UCSD-AML1 (cell line): ENCODE results near the gene ACTN1.
A peak's percentile ranks its signal among the peaks of the same experiment; 100 is the strongest.
"Not testable (repeated sequence)": the region's sequence is repeated elsewhere in the genome, so short reads cannot be mapped to it uniquely, and the experiment has no call there.

Source experiments
- DNase-seq: peaks from one replicate; lab custom pipeline; 2025; ENCODE audit not compliant: unreplicated experiment; lab: John Stamatoyannopoulos, UW

ACTN1 gene

GRCh38 chr14:68986926-68987652 lies 8.0 kb upstream of the ACTN1 start:
- no peak for DNase-seq

DNA sequence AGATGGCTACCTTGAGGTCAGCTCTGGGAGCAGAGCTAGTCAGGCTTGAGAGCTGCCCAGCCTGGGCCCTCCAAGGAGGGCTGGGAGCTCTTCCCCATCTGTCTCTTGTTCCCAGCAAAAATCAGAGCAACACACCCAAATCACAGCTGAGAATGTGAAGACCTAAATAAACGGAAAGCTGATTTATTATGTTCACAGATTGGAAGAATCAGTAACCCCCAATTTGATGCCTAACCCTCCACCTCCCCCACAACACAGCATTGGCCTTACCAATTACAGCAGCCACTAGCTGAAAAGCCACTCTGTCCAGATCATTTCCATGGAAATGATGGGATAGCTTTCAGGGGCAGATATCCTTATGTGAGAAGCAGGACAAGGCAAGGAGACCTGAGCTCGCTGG lies 7.1 kb upstream of the ACTN1 start:
- DNase-seq, result no peak

DNA sequence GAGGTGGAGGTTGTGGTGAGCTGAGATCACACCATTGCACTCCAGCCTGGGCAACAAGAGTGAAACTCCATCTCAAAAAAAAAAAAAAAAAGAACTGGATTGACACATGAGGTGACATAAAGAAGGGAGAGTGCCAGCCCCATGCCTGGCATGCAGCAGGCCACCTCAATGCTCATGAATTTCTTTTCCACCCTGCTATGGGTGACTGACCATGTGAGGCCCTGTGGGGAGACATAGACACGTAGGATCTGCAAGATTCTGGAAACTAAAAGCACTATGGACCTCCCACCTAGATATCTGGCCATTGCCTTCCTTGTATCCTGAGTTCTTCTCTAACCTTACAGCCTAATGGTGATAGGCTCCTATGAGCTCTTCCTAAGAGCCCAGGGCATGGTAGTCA lies 5.6 kb upstream of the ACTN1 start:
- DNase-seq, result no peak

DNA sequence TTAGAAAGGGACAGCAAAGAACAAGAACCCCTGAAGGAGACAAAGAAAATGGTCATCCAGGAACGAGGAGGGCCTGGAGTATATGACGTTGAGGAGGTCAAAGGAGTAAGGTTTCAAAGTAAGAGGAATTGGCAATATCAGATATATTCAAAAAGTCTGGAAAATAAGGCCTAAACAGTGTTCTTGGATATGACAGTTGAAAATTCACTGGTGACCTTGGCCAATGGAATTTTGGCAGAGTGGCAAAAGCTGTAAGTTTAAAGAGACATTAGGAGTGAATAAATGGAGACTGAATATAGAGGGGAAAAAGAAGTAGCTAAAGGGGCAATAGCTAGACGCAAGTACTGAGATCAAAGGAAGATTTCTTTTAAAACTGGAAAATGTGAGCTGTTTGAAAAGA lies 4.1 kb upstream of the ACTN1 start:
- DNase-seq, result no peak

DNA sequence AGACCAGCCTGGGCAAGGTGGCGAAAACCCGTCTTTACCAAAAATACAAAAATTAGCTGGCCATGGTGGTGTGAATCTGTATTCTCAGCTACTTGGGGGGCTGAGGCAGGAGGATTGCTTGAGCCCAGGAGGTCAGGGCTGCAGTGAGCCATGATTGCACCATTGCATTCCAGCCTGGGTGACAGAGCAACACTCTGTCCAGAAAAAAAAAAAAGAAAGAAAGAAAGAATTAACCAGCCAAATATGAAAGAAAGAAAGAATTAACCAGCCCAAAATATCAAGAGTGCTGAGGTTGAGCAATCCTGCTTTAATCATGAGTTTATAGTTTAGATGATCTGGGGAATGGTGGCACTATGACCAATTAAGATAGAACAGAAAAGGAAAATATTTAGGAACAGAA lies 3.5 kb upstream of the ACTN1 start:
- DNase-seq, result no peak

GRCh38 chr14:68981539-68981976 lies 2.5 kb upstream of the ACTN1 start:
- DNase-seq, result no peak

DNA sequence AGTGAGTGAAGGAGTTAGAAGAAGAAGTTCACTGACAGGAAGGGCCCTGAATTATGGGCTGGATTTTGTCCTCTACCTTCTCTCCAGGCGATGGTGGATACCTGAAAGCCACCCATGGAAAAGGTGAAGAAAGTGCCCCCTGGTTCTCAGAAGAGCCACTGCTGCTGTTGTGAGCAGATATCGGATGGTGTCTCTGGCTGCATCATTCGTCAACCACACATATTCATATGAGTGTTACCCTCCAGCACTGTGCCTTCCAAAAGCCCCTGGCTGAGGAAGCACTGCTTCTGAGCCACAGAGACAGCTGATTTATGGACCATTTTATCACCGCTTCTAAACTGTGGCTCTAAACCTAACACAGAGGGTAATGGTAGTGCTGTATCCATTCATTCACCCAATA lies 2.0 kb upstream of the ACTN1 start:
- no peak for DNase-seq

DNA sequence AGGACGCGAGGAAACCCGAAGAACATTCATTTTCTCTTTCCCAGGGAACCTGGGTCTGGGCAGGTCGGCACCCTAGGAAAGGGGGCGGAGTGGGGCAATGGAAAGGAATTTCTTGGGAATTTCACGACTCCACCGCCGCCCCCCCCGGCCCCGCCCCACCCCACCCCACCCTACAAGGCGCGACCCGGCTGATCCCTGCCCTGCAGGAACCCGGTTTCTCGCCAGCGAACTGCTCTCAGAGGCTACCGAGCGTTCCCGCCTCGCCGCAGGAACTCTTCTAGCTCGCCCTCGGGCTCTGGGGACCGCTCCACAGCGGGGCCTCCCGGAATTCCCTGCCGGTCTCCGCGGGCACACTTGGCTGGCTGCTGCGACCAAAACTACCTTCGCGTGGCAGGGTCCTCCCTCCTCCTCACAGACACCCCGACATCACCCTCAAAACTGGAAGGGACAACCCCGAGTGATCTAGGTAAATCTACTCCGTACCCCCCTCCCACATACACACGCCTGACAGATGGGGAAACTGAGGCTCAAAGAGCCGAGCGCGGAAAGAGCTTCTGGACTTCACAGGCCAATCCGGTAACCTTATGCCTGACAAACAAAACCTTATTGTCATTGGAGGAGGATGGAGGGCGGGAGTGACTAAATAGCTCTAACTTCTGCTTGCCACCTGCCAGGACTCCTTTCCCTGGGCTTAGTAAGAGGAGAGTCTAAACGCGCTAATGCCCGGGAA lies 785 bp upstream of the ACTN1 start:
- no peak for DNase-seq

- DNase-seq, result peak; percentile 80
These were observed 760 bp downstream of the ACTN1 start for GRCh38 chr14:68978172-68978911.

- peak; percentile 91 for DNase-seq
These were observed 1.4 kb downstream of the ACTN1 start for GRCh38 chr14:68977718-68978171.

- peak; percentile 64 for DNase-seq
These were observed 1.9 kb downstream of the ACTN1 start for GRCh38 chr14:68977180-68977717.

DNA sequence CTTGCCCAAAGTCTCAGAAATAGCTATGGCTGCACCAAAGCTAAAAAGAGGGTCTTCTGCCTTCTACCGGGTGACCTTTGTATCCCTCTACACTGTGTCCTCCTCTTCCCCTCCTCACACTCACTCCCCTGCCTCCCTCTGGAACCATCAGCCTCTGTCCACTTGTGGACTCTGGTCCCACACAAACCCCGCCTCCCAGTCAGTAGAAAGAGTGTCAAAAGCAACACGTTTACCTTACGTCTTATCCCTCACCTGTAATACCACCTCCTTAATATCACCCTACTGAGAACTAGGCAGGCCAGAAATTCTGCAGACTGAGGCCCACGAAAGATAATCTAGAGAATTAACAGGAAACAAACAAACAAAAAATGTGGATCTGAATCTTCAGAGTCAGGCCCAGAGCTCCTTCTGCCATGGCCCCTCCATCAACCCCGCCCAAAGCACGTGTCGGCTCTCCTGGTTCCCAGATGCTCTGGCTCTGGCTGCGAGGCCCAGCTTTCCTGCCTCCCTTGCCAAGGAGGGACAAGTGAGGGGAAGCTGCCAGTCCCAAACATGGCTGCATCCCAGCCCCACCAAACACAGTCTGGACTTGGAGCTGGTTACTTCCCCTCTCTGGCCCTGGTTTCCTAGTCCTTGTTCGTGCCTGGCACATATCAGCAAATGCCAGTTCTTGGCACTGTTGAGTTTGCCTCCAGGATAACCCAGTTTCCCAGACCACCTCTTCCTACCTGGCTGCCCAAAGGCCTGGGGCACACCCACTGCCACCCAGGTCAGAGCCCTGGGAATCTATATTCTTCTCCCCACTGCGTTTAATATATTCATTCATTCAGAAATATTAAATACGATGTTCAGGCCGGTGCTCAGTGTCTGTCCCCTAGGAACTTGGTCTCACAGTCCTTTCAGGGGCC lies 2.7 kb downstream of the ACTN1 start:
- DNase-seq, result no peak

DNA sequence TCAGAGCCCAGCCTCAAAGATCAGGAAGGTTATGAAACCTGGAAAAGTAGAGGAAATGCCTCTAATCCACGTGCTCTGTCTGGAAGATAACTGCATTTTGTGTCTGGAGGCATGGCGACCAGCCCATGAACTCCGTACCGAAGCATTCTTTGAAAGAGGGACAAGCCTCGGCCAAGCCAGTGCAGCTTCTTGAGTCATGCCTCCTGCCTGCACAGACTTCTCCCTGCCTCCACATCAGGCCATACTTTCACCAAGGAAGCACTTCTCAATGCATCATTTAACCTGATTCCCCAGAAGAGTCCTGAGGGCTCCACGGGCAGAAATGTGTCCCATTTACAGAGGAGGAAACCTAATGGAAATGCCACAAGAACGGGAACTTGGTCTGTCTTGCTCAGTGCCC lies 3.4 kb downstream of the ACTN1 start:
- DNase-seq, result no peak

GRCh38 chr14:68974759-68975347 lies 4.2 kb downstream of the ACTN1 start:
- no peak for DNase-seq

- DNase-seq, result no peak
These were observed 5.5 kb downstream of the ACTN1 start for GRCh38 chr14:68973639-68974038.

- DNase-seq, result not testable (repeated sequence)
These were observed 5.9 kb downstream of the ACTN1 start for GRCh38 chr14:68973219-68973565.

DNA sequence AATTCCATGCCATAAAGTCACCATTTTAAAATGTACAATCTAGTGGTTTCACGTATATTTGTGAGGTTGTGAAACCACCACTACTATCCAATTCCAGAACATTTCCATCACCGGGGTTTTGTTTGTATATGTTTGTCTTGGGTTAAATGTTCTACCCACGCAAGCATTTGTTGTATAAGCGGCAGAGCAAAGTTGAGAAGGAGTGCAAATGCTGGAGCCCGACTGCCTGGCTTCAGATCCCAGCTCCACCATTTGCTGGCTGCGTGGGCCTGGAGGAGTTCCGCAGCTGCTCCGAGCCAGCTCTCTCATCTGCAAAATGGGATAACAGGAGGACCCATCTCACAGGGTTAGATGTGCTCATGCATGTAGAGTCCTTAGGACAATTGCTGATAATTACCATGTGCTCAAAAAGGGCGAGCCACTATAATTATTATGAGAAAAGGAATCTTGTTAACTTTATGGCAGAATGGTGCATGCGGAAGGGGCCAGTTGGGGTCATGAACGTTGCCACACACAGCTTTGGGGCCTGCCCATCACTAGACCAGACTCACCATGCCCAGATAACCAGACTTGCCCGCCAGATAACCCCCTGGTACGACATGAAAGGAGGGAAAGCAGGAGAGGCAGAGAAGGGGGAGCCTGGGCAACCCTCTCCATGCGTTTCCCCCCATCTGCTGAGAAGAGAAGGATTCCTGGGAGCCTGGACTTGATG lies 6.4 kb downstream of the ACTN1 start:
- no peak for DNase-seq

GRCh38 chr14:68971411-68972035 lies 7.6 kb downstream of the ACTN1 start:
- no peak for DNase-seq

DNA sequence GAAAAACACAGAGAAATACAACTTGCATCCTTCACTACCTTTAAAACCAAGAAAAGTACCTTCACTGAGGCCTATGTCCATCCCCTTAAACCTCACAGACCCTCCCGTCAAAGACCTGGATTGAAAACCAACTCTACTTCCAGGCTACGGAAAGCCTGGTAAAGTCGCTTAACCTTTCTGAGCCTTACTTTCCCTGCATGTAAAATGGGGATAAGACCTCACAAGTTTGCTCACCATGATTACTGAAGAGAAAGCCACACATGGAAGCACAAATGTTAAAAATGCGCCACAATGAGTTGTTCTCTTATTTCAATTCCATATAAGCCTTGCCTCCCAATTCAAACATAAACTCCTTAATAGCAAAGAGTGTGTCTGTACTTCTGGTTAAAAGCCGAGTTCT lies 8.4 kb downstream of the ACTN1 start:
- no peak for DNase-seq
